Measurements from ENCODE around the gene GIMD1.
"Not testable (repeated sequence)": the region's sequence is repeated elsewhere in the genome, so short reads cannot be mapped to it uniquely, and the experiment has no call there.

The GIMD1 gene
- 0 to 0.04 (median 0) reads per million in 18 experiments for total RNA-seq

DNA sequence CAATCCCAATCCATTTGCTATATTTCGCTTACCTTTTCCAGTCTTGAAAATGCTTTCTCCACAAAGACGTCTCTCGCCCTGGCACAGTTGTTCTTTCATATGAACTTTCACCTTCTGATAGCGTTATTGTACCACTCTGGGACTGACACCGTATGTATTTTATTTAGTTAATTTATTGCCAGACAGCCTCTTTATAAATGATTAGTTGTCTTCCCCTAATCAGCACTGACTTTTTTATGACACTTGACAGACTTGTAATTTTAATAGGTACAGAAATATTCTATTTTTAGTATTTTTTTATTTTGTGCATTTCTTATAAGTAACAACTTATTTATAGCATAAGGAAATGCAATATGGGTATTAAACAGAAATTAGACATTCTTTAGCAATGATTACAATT, at the start of gene GIMD1:
TSS of gene GIMD1 (minus strand) at position 101 of the 400 bp plus-strand sequence. CDS start 1,343 bp downstream, outside the sequence.
- no peak for DNase-seq

DNA sequence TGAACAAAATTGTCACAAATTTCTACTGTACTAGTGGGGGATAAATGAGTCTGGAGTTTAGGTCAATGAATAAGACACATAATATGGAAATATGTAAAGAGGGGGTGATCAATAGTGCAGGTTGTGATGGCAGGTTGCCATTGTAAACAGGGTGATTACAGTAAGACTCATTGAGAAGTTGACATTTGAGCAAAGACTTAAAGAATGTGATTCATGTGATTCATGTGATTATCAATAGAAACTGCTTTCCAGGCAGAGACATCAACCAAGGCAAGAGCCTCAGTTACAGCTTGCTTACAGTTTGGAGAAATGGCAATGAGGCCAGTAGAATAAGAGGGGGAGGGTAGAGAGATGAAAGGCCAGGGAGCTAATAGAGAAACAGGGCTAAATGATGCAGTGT, 45.8 kb upstream of the GIMD1 start:
- no peak for DNase-seq

DNA sequence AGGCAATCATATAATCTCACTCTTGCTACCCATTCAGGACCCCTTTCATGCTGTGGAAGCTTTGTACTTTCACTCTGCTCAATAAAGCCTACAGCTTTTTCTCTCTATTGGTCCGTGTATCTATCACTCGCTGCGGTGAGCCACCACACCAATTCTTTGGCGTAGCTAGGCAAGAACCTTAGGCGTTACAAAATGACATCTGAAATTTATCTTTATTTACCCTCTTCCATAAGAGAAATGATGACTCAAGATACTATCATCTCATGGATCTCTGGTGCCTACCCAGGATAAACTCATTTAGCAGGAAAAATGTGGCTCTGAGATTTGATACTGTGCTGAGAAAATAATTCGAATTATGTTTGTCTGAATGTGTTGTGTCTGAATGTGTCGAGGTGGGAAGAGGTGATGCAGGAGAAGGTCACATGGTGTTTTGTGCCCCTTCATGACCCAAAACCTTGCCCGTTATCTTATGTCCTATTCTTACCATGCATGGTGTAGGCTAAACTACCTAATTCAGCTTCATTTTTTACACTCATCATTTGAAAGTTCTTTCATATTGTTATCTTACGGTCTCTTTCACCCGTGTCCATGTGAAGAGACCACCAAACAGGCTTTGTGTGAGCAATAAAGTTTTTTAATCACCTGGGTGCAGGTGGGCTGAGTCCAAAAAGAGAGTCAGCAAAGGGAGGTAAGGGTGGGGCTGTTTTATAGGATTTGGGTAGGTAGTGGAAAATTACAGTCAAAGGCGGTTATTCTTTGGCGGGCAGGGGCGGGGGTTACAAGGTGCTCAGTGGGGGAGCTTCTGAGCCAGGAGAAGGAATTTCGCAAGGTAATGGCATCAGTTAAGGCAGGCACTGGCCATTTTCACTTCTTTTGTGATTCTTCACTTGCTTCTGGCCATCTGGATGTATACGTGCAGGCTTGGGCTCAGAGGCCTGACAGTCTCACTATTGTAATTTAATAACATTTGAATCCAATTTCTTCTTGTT, 41.6 kb upstream of the GIMD1 start:
- DNase-seq, result no peak

DNA sequence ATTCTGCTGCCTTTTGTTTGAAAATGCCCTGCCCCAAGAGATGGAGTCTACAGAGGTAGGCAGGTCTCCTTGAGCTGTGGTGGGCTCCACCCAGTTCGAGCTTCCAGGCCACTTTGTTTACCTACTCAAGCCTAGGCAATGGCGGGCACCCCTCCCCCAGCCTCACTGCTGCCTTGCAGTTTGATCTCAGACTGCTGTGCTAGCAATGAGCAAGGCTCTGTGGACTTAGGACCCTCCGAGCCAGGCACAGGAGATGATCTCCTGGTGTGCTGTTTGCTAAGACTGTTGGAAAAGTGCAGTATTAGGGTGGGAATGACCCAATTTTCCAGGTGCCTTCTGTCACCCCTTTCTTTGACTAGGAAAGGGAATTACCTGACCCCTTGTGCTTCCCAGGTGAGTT, 39.4 kb upstream of the GIMD1 start:
- DNase-seq, result not testable (repeated sequence)

DNA sequence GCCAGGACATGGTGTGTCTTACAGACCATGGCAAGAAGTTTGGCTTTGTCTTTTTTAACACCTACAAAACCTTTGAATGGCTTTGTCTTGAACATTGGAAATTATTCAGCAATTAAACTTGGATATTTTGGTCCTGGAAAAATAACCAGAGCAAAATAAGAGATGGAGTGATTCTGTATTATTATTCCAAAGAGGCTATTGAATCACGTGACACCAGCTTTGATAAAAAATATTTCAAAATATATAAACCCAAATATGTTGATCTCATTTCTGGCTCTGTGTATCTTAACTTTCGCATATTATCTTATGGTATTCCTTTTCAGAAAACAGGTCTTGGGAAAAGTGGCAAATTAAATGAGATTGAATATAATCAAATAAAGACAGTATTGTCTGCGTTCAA, 32.6 kb upstream of the GIMD1 start:
- DNase-seq, result no peak

DNA sequence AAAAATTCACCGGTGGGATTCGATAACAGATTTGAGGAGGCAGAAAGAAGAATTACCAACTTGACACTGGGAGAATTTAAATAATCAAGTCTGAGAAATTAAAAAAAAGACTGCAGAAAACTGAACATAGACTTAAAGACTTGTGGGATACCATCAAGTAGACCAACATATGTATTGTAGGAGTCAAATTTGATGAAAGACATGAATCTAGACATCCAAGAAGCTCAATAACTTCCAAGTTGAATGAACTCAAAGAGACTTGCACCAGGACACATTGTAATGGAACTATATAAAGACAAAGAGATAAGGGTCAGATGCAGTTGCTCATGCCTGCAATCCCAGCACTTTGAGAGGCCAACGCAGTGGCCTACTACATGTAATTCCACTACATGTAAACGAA, 30.3 kb upstream of the GIMD1 start:
- not testable (repeated sequence) for DNase-seq

DNA sequence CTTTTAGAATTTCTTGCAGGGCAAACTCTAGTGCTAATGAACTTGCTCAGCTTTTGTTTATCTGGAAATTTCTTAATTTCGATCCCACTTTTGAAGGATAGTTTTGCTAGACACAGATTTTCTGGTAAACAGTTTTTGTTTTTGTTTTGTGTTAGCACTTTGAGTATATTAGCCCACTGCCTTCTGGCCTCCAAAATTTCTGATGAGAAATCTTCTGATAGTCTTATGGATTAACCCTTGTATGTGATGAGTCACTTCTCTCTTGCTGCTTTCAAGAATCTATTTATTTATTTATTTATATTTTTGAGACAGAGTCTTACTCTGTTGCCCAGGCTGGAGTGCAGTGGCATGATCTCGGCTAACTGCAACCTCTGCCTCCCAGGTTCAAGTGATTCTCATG, 27.0 kb upstream of the GIMD1 start:
- no peak for DNase-seq

DNA sequence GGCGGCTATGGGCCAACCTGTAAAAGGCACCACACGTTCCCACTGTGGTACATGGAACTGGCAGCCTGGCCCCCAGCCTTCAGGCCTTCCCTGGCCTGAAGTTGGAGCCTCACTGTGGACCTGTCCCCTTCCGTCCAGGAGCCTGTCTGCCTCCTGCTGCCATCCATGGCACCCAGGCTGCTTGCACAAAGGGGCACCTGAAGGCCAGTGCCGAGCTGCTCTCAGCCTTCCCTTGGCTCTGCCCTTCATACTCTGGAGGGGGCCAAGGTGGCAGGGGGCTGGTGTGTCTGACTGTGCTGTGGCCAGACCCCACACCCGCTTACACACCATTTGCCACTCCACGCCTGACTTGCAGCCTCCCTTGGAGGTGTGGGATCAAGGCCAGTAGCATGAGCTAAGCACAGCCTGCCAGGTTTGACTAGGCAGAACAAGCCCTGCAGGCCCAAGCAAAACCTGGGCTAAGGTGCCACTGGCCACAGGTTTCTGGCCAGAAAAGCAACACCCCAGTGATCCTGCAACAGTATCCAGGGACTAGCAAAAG, 17.3 kb upstream of the GIMD1 start:
- DNase-seq, result no peak

DNA sequence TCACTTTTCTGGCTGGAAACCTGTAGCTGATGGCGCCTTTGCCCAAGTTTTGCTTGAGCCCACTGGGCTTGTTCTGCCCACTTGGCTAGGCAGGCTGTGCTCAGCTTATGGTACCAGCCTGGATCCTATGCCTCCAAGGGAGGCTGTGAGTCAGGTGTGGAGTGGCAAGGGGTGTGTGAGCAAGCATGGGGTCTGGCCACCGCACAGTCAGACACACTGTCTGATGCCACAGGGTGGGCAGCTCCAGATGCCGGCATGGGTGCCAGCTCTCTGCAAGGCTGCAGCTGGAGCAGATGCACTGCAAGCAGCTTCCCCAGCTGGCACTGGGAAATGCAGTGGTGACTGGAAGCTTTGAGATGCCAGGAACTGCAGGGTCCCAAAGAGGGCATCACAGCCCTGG, 16.3 kb upstream of the GIMD1 start:
- no peak for DNase-seq

DNA sequence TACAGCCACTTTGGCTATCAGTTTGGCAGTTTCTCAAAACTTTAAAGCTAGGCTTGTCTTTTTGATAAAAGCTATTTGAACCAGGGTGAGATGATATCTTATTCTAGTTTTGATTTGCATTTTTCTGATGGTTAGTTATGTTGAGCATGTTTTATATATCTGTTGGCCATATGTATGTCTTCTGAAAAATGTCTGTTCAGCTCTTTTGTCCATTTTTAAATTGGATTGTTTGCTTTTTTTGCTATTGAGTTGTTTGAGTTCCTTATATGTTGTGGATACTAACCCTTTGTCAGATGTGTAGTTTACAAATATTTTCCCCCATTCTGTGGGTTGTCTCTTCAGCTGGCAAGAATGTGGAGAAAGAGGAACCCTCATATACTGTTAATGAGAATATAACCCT, 11.6 kb upstream of the GIMD1 start:
- no peak for DNase-seq

DNA sequence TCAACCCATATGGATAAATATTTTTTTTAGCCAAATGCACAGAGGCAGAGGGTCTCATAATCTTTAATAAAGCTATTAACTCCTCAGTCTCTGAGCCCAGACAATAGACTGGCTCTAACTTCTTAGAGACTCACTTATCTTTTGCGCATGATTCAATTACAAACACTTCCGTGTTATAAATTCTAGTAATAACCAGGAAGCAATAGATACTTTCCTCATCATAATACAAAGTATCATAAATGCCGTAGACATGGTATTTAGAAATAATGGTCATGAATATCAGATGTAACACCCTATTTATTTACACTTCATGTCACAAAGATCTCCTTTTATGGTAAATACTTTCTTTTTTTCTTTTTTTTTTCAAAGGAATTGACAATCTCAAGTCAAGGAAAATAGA, 4.4 kb upstream of the GIMD1 start:
- no peak for DNase-seq

DNA sequence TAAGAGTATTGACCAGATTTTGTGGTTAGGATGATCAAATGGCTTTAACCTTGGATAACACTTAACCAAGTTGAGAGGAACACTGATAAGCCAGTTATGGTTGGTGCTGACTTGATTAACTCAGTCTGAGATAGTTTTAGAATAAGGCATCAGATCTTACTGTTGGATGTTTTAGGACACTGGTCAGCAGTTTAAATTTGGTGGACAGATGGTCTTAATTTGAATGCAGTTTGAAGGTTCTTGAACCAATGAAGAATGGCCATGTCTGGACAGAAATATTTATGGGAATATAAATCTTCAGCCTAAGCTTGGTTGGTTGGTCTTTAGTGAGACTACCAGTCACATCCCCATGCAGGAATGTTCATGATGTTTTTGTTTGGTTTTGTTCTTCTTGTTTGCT, 2.6 kb upstream of the GIMD1 start:
- no peak for DNase-seq

DNA sequence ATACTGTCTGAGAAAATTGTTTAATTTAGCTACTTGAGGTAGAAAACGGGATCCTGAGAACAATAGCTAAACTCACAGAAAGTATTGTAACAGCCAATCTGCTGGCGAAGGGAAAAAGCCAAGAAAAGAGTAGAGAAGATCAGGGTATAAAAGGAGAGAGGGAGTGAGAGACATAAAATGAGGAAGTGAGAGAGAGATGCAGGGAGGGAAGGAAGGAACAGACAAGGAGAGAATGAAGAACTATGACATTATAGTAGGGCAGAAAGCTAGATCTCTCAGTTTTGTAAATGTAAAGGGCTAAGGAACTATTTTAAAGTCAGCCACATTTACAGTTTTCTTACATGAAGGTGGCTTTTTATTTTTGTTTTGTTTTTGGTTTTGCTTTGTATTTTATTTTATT, 1.6 kb upstream of the GIMD1 start:
- no peak for DNase-seq

DNA sequence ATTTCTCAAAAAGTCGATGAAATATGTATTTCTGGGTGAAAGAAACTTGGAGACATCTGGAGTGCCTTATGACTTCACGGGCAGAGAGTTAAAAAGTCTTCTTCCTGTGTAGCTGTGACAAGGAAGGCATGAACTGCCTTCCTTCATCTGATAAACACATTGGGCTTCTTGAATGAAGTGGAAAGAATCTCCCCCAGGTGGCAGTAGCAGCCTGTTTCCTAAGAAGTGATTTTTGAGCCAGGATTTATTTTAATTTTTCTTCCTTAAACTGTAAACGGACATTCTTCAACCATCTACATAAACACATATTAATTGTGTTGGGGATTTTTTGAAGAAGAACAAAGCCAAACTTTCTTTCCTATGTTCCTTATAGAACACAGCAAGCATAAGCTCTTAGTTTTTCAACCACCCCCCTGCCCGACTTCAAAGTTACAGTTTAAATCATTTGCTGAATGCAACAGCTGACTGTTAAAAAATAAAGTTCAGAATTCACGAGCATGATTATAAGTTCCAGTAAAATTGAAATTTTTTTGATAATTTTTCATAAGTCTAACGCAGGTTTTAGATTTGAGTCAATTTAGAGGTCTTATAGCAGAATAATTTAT, 980 bp upstream of the GIMD1 start:
- DNase-seq, result peak; percentile 64 to 70

DNA sequence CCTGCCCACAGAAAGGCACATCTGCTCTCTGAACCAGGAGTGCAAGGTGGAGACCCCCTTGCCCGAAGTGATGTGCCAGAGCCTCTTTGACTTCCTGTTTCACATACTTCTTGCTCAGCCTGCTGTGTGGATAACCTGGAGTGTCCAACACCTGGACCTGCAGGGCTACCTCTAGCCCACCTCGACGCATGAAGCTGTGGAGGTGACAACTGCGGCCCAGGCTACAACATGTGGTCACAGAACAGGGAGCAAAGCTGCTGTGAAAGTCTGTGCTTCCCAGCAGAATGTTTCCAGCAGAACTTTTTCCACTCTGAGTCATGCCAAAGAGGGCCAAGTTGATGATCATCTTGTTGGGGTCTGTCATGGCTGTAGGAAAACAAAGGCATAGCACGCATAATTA, 1.5 kb downstream of the GIMD1 start:
- no peak for DNase-seq

DNA sequence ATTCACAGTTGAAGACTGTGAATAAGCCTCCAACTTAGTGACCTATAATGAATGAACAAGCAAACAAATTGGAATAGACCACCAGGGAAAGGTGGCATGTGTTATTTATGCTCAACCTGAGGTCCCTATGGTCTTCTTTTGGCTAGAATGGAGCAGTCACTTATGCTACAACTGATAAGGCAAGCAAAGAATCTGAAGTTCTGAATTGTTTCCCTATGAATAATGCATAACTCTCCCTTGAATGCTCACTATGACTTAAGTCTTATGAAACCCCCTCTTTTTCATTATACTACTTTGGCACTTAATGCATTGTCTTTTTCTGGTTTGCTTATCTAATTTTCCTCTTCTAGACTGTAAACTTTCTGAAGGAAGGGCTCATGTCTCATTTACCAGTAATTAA, 2.6 kb downstream of the GIMD1 start:
- no peak for DNase-seq

DNA sequence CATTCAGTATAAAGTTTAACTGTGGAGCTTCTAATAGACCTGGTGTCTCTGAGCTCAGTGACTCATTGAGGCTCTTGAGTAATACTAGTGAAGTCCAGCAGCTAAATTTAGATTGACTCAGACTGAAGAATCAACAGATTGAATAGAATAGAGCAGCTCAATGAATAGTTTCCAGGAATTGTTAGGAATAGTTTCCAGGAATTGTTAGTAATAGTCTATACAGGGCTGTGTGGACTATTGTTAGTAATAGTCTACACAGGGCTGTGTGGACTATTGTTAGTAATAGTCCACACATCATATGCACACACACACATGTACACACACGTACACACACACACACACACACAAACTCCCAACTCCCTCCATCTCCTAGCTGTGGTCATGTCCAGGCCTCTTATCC, 3.0 kb downstream of the GIMD1 start:
- peak; percentile 67 to 69 for DNase-seq

DNA sequence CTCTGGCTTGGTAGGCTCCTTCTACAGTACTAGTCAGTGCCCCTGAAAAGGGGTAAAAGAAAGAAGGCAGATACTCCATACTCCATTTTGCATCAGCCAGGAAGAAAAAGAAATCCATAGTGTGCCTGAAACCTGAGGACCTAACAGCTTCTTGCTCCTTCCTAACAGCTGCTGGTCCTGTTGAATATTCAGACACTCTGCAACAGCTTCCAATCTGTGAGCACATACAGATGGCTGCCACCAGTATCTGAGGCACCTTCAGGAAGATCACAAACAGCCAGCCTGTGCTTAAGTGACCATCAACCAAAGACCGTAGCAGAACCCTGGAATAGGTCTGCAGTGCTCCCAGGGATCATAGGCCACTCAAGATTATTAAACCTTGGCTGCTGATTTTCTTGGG, 4.3 kb downstream of the GIMD1 start:
- DNase-seq, result no peak

DNA sequence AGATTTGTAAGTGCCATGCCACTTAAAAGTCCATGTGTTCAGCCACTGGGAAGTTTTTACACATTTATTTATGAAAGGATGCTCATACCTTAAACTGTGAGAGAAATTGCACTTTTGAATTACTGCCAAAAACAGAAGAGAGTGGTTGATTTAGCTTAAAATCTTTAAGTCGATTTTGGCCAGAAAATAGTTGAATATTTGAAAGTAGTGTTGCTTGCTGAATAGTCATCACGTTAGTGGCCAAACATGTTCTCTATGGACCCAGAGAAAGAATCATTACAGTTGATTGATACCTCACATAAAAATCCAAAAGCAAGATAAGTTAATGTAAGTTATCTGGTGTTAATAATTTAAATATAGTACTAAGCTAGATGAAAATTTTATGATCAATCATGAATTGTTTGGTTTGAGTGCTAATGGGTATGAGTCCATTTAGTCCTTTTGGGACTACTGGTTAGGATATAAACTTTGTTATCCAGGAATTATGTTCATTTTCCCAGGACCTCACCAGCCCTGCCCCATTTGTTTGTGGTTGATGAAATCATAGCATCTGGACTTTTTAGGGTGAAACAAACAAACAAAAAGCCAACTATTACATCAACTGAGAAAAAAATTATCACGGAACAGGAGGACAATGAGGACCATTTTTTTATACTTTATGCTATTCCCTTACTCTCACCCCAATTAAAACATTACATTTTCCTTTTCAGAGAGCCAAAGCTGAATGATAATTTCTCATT, 6.3 kb downstream of the GIMD1 start:
- no peak for DNase-seq

DNA sequence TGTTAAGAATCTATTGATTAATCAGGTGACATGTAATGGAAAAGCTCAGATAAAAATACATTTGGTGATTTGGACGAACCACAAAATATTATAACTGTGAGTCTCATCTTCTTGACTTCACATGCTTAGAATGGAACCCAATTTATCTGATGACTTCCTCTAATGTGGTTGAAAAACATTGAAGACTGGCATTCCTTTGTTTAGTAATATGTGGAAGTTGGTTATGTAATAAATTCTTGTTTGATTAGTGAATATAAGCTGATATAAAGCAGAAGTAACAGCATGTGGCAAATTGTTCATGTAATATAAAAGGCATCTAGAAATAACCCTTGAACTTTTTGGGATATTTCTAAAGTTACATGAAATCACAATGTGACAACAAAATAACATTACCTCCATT, 9.7 kb downstream of the GIMD1 start:
- peak; percentile 6 to 85 for DNase-seq

DNA sequence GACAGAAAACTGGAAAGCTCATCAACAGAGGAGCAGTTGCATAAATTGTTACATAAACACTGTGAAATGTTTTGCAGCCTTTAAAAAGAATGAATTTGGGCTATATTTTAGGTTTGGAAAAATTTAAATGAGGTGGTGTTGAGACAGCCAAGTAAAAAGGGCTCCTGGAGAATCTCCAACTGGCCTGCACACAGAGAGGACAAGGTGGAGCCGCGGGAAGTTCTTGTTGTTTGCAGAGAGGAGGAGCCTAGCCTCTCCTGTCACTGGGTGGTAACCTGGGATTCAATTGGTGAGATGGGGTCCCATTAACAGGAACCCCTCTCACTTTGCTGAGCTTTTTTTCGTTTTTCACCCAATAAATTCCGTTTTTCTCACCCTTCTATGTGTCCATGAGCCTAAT, 13.4 kb downstream of the GIMD1 start:
- no peak for DNase-seq

DNA sequence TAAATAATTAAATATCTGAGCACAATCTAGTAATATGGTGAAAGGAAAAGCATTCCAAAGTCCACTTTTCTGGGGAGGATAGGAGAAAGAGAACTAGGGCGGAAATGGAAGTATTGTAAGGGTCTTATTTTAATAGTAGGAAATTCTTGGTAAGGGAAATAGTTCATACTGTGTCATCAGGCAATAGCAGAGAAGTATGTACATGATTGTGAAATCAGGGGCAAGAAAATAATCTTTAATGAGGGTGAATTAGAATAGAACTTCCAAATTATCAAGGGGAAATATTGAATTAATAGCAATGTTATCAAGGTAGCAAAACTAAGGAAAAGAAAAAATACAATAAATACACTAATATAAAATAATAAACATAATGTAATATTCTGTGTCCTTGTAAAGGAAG, 14.8 kb downstream of the GIMD1 start:
- no peak for DNase-seq

DNA sequence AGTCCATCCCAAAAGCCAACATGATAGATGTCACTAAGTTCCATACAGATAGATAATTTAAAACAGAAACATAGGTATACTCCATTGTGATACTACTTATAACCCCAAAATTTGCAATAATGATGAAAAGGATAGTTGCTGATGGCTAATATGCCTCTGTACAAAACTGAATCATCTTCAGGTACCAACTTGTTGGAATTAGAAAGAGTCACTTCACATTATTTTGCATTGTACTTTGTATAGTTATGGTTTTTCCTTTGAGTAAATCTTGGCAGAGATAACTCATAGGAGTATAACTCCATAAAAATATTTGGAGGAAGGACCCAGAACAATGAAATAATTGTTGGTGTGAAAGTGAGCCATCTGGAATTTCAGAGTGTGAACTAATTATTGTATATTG, 17.6 kb downstream of the GIMD1 start:
- no peak for DNase-seq
